ENCODE measurements around the gene PEAR1.

DNA sequence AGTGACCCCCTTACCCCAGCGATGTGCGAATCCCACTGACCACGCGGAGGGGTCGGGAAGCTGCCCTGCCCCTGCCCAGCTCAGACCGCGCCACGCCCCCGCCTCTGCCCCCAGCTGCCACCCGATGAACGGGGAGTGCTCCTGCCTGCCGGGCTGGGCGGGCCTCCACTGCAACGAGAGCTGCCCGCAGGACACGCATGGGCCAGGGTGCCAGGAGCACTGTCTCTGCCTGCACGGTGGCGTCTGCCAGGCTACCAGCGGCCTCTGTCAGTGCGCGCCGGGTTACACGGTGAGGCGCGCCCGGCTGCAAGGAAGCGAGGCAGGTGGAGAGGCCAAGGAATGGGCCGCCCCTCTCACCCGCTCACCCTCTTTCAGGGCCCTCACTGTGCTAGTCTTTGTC, 15.0 kb downstream of the PEAR1 start:
- TF ChIP-seq, protein P1, sequence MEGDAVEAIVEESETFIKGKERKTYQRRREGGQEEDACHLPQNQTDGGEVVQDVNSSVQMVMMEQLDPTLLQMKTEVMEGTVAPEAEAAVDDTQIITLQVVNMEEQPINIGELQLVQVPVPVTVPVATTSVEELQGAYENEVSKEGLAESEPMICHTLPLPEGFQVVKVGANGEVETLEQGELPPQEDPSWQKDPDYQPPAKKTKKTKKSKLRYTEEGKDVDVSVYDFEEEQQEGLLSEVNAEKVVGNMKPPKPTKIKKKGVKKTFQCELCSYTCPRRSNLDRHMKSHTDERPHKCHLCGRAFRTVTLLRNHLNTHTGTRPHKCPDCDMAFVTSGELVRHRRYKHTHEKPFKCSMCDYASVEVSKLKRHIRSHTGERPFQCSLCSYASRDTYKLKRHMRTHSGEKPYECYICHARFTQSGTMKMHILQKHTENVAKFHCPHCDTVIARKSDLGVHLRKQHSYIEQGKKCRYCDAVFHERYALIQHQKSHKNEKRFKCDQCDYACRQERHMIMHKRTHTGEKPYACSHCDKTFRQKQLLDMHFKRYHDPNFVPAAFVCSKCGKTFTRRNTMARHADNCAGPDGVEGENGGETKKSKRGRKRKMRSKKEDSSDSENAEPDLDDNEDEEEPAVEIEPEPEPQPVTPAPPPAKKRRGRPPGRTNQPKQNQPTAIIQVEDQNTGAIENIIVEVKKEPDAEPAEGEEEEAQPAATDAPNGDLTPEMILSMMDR (conservative IDR thresholded peaks at IDR 0.05) = no peak
- TF ChIP-seq EZH2 (IDR thresholded peaks at IDR 0.05; ENCODE audit: low read depth) = no peak
